Activated naive CD8-positive, alpha-beta T cell treated with anti-CD3 and anti-CD28 coated beads for 36 hours (primary cell): ENCODE results near the gene TOR1A. TPM values are rescaled to one million over a fixed set of nuclear protein-coding genes. Genes with fewer than 3 reads are reported as not detected.

Source experiments
- DNase-seq: peaks from one replicate; pipeline ENCODE4 v3.0.0; 2021
- H3K27ac Mint-ChIP-seq: one replicate; pipeline ENCODE4 v1.8.0; 2022; ENCODE audit warnings: mild to moderate bottlenecking, moderate library complexity, mixed read lengths
- H3K27me3 Mint-ChIP-seq: one replicate; pipeline ENCODE4 v1.8.0; 2022; ENCODE audit warnings: mild to moderate bottlenecking, mixed read lengths
- H3K36me3 Mint-ChIP-seq: one replicate; pipeline ENCODE4 v1.8.0; 2021; ENCODE audit warnings: mild to moderate bottlenecking, mixed read lengths
- H3K4me1 Mint-ChIP-seq: one replicate; pipeline ENCODE4 v1.8.0; 2021; ENCODE audit warnings: mixed read lengths
- H3K4me3 Mint-ChIP-seq: one replicate; pipeline ENCODE4 v1.8.0; 2022; ENCODE audit warnings: mild to moderate bottlenecking, moderate library complexity, mixed read lengths
- H3K9me3 Mint-ChIP-seq: one replicate; pipeline ENCODE4 v1.8.0; 2022; ENCODE audit warnings: mixed read lengths
- total RNA-seq, 2 experiments: library from RNA; stranded (reverse); gene quantifications; one replicate each; pipeline ENCODE4 v1.2.3, GENCODE V29; 2021

TOR1A gene
- total RNA-seq, 2 experiments from 2014 or later = 42.6 to 42.8 TPM

- peak; percentile 56 for DNase-seq
- no peaks in the 10 kb centered on the region for H3K27me3 Mint-ChIP-seq
- H3K4me1 Mint-ChIP-seq = peaks cover 54% of the 10 kb centered on the region
- H3K36me3 Mint-ChIP-seq = peaks cover 25% of the 10 kb centered on the region
- peak overlapping the region; percentile 87 for H3K27ac Mint-ChIP-seq
- H3K4me3 Mint-ChIP-seq = peak overlapping the region; percentile 65
- H3K9me3 Mint-ChIP-seq = no peaks in the 10 kb centered on the region
Observed at GRCh38 chr9:129838707-129839259, 14.8 kb upstream of the TOR1A start.

GRCh38 chr9:129836311-129837007 is 12.5 kb upstream of the TOR1A start:
- Mint-ChIP-seq H3K4me1 (peaks cover 57% of the 10 kb centered on the region), H3K4me3 (peak overlapping the region; percentile 93), H3K27me3 (no peaks in the 10 kb centered on the region)

DNA sequence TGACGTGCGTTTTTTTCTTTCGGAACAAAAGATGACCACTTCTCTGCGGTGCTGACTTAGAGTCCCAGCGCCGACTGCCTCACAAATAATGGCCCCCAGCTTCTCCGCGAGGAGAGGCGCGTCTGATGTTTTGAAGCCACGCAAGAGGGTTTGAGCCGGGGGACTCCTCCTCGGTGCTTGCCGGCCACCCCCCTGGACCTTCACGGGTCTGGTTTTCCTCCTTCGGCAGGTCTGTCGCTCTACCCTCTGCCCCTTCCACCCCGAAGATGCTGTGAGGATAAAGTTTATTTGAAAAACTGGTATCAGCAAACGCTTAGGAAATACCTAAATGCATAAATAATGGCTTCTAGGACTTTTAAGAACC is 11.9 kb upstream of the TOR1A start:
- no peaks in the 10 kb centered on the region for H3K9me3 Mint-ChIP-seq
- H3K4me1 Mint-ChIP-seq = peaks cover 52% of the 10 kb centered on the region
- peak overlapping the region; percentile 93 for H3K4me3 Mint-ChIP-seq
- peaks cover 35% of the 10 kb centered on the region for H3K36me3 Mint-ChIP-seq
- no peak for DNase-seq
- peak overlapping the region; percentile 91 for H3K27ac Mint-ChIP-seq
- H3K27me3 Mint-ChIP-seq = no peaks in the 10 kb centered on the region

More at GRCh38 chr9:129836311-129837007, 12.5 kb upstream of the TOR1A start:
- Mint-ChIP-seq H3K9me3 (no peaks in the 10 kb centered on the region), H3K36me3 (peaks cover 33% of the 10 kb centered on the region), H3K27ac (peak overlapping the region; percentile 91)
- DNase-seq = peak; percentile 62

GRCh38 chr9:129835128-129835859 is 11.4 kb upstream of the TOR1A start, which contains the start of the genes C9orf78 and USP20:
Gene C9orf78 (minus strand): TSS chr9:129835275. CDS start chr9:129835221, 54 bp downstream.
Gene USP20 (plus strand): TSS chr9:129835458. CDS start chr9:129852556, 17,098 bp downstream.
- peak; percentile 100 for DNase-seq

GRCh38 chr9:129834489-129835127 is 10.7 kb upstream of the TOR1A start:
- DNase-seq = peak; percentile 35
- H3K27me3 Mint-ChIP-seq = no peaks in the 10 kb centered on the region
- peak overlapping the region; percentile 99 for H3K4me3 Mint-ChIP-seq
- H3K9me3 Mint-ChIP-seq = no peaks in the 10 kb centered on the region
- peaks cover 48% of the 10 kb centered on the region for H3K4me1 Mint-ChIP-seq
- peaks cover 37% of the 10 kb centered on the region for H3K36me3 Mint-ChIP-seq
- H3K27ac Mint-ChIP-seq = peak overlapping the region; percentile 99

More at GRCh38 chr9:129835128-129835859, 11.4 kb upstream of the TOR1A start, which contains the start of the genes C9orf78 and USP20:
- Mint-ChIP-seq H3K9me3 (no peaks in the 10 kb centered on the region), H3K4me1 (peaks cover 51% of the 10 kb centered on the region), H3K27ac (peak within 1 kb of the TSS; percentile 99), H3K27me3 (no peaks in the 10 kb centered on the region), H3K36me3 (peaks cover 37% of the 10 kb centered on the region), H3K4me3 (peak within 1 kb of the TSS; percentile 99)

GRCh38 chr9:129832982-129833381 is 9.0 kb upstream of the TOR1A start:
- Mint-ChIP-seq H3K4me3 (peak overlapping the region; percentile 99), H3K36me3 (peaks cover 37% of the 10 kb centered on the region), H3K4me1 (peaks cover 33% of the 10 kb centered on the region), H3K9me3 (no peaks in the 10 kb centered on the region), H3K27me3 (no peaks in the 10 kb centered on the region), H3K27ac (peak overlapping the region; percentile 40)
- DNase-seq = no peak

DNA sequence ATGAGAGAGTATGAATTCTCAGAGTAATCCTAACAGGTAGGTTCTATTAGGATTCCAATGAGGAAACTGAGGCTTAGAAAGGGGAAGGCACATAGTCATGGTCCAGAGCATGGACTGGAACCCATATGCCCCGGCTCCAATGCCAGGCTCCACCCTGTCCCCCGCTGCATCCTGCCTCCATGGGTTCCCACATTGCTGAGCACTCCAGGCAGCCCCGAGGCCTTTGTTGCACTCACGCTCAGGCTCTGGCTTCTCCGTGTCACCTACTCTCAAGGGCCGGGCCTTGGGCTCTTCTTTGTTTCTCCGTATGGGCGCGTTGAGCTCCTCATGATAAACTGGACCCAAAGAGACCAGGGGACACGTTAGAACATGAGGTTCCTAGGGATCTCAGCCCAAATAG is 5.0 kb upstream of the TOR1A start:
- peaks cover 13% of the 10 kb centered on the region for H3K4me1 Mint-ChIP-seq
- H3K4me3 Mint-ChIP-seq = no peak overlapping the region
- peak overlapping the region; percentile 12 for H3K27ac Mint-ChIP-seq
- H3K9me3 Mint-ChIP-seq = no peaks in the 10 kb centered on the region
- peaks cover 15% of the 10 kb centered on the region for H3K36me3 Mint-ChIP-seq
- no peak for DNase-seq
- no peaks in the 10 kb centered on the region for H3K27me3 Mint-ChIP-seq

- peak overlapping the region; percentile 58 for H3K27ac Mint-ChIP-seq
- peaks cover 11% of the 10 kb centered on the region for H3K36me3 Mint-ChIP-seq
- DNase-seq = no peak
- H3K4me3 Mint-ChIP-seq = no peak overlapping the region
- H3K27me3 Mint-ChIP-seq = no peaks in the 10 kb centered on the region
- H3K4me1 Mint-ChIP-seq = peaks cover 5% of the 10 kb centered on the region
- no peaks in the 10 kb centered on the region for H3K9me3 Mint-ChIP-seq
Observed at GRCh38 chr9:129828051-129828450, 4.1 kb upstream of the TOR1A start.

DNA sequence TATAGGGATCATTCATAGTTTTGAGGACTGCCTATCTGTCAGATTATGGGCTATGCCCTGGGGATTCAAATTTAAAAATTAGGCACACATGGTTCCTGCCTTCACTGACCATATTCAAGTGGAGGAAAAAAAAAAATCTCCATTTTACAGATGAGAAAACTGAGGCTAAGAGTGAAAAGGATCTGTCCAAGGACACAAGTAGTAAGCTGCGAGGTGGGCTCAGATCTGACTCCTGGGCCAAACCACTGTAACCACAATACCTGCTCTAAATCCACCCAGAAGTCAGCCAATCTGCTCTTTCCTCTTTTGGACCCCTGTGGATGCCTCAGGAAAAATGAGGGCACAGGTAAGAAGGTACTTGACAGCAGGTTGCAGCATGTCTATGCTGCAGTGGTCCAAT is 2.8 kb upstream of the TOR1A start:
- no peaks in the 10 kb centered on the region for H3K27me3 Mint-ChIP-seq
- no peaks in the 10 kb centered on the region for H3K9me3 Mint-ChIP-seq
- H3K4me3 Mint-ChIP-seq = no peak overlapping the region
- peaks cover 17% of the 10 kb centered on the region for H3K36me3 Mint-ChIP-seq
- H3K27ac Mint-ChIP-seq = peak overlapping the region; percentile 20
- no peak for DNase-seq
- H3K4me1 Mint-ChIP-seq = peaks cover 14% of the 10 kb centered on the region

- H3K27me3 Mint-ChIP-seq = no peaks in the 10 kb centered on the region
- H3K36me3 Mint-ChIP-seq = peaks cover 15% of the 10 kb centered on the region
- H3K9me3 Mint-ChIP-seq = no peaks in the 10 kb centered on the region
Observed at GRCh38 chr9:129826344-129826743, 2.4 kb upstream of the TOR1A start.

GRCh38 chr9:129823542-129823934 is 398 bp downstream of the TOR1A start:
- Mint-ChIP-seq H3K27me3 (no peaks in the 10 kb centered on the region), H3K9me3 (no peaks in the 10 kb centered on the region), H3K27ac (peak overlapping the region; percentile 84), H3K4me3 (peak overlapping the region; percentile 84), H3K36me3 (peaks cover 16% of the 10 kb centered on the region), H3K4me1 (peaks cover 10% of the 10 kb centered on the region)
- no peak for DNase-seq

More at GRCh38 chr9:129826344-129826743, 2.4 kb upstream of the TOR1A start:
- H3K4me3 Mint-ChIP-seq = no peak overlapping the region
- H3K4me1 Mint-ChIP-seq = peaks cover 14% of the 10 kb centered on the region
- peak overlapping the region; percentile 20 for H3K27ac Mint-ChIP-seq
- no peak for DNase-seq

DNA sequence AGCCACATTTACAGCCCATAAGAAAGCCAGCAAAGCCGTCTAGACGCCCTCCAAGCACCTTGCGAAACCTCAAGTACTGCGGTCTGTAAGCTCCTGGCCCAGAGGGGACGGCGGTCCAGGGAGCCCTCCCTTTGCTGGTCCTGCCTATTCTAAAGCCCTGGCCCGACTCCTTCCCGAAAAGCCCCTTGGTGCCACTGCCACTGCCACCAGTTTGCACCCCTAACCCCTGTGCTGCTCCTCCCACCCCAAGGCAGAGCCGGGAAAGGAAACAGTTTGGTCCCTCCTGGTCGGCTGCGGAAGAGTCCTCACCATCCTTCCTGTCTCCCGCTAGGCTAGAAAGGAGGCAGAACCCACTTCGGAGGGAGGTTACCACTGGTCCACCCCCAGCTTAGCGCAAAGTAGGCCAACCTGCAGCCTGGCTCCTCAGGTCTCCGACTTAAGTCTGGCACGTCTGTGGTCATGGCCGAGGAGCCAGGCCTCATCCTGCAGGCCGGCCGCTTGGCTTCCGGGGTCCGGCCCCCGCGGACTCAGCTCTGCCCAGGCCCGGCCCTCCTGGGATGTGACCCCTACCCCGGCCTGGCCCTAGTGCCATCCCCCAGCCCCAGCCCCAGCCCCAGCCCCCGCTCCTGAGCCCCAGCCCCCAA is 916 bp downstream of the TOR1A start:
- peak; percentile 30 for DNase-seq
- H3K4me3 Mint-ChIP-seq = peak overlapping the region; percentile 84
- peak overlapping the region; percentile 84 for H3K27ac Mint-ChIP-seq
- H3K9me3 Mint-ChIP-seq = no peaks in the 10 kb centered on the region
- H3K36me3 Mint-ChIP-seq = peaks cover 14% of the 10 kb centered on the region
- H3K4me1 Mint-ChIP-seq = peaks cover 10% of the 10 kb centered on the region
- no peaks in the 10 kb centered on the region for H3K27me3 Mint-ChIP-seq

GRCh38 chr9:129816501-129817435 is 7.2 kb downstream of the TOR1A start:
- no peaks in the 10 kb centered on the region for H3K9me3 Mint-ChIP-seq
- H3K36me3 Mint-ChIP-seq = peaks cover 17% of the 10 kb centered on the region
- no peak overlapping the region for H3K4me3 Mint-ChIP-seq
- H3K27ac Mint-ChIP-seq = no peak overlapping the region
- H3K4me1 Mint-ChIP-seq = peaks cover 10% of the 10 kb centered on the region
- no peak for DNase-seq
- no peaks in the 10 kb centered on the region for H3K27me3 Mint-ChIP-seq
